CD4-positive, alpha-beta T cell treated with Interleukin-4 for 4 hours (primary cell): Measurements from ENCODE around the gene ALG11.
"Not testable (repeated sequence)": the region's sequence is repeated elsewhere in the genome, so short reads cannot be mapped to it uniquely, and the experiment has no call there.

Experiments
- DNase-seq: peaks from one replicate; pipeline ENCODE4 v3.0.0-alpha.2; 2020

Gene ALG11

GRCh38 chr13:52011632-52012511 lies at the start of gene ALG11:
TSS of gene ALG11 (plus strand) at chr13:52012398. CDS start at chr13:52012419, 21 bp downstream.
- peak; percentile 99 for DNase-seq

- no peak for DNase-seq
Measured at GRCh38 chr13:51966186-51966585, 46.0 kb upstream of the ALG11 start.

GRCh38 chr13:51967482-51968446 lies 44.4 kb upstream of the ALG11 start:
- DNase-seq = no peak

GRCh38 chr13:51970349-51970748 lies 41.8 kb upstream of the ALG11 start:
- DNase-seq = no peak

- DNase-seq = no peak
Measured at GRCh38 chr13:51971520-51972426, 40.4 kb upstream of the ALG11 start.

GRCh38 chr13:51974482-51974881 lies 37.7 kb upstream of the ALG11 start:
- no peak for DNase-seq

GRCh38 chr13:51976423-51976822 lies 35.8 kb upstream of the ALG11 start:
- DNase-seq = no peak

- no peak for DNase-seq
Measured at GRCh38 chr13:51976890-51977289, 35.3 kb upstream of the ALG11 start.

- no peak for DNase-seq
Measured at GRCh38 chr13:51977625-51978024, 34.6 kb upstream of the ALG11 start.

- DNase-seq = no peak
Measured at GRCh38 chr13:51978796-51979556, 33.2 kb upstream of the ALG11 start.

GRCh38 chr13:51980908-51981307 lies 31.3 kb upstream of the ALG11 start:
- no peak for DNase-seq

- no peak for DNase-seq
Measured at GRCh38 chr13:51981355-51981754, 30.8 kb upstream of the ALG11 start.

GRCh38 chr13:51983292-51983691 lies 28.9 kb upstream of the ALG11 start:
- DNase-seq = not testable (repeated sequence)

- not testable (repeated sequence) for DNase-seq
Measured at GRCh38 chr13:51984904-51985303, 27.3 kb upstream of the ALG11 start.

- DNase-seq = no peak
Measured at GRCh38 chr13:51988988-51989618, 23.1 kb upstream of the ALG11 start.

- no peak for DNase-seq
Measured at GRCh38 chr13:51993713-51994112, 18.5 kb upstream of the ALG11 start.

GRCh38 chr13:51995677-51996551 lies 16.3 kb upstream of the ALG11 start:
- no peak for DNase-seq

- no peak for DNase-seq
Measured at GRCh38 chr13:51996641-51997040, 15.6 kb upstream of the ALG11 start.

- DNase-seq = no peak
Measured at GRCh38 chr13:51997186-51997585, 15.0 kb upstream of the ALG11 start.
